Measurements from ENCODE around the gene HGD. TPM values are rescaled to one million over a fixed set of nuclear protein-coding genes. Genes with fewer than 3 reads are reported as not detected.

Gene HGD
- total RNA-seq, 2 experiments from 2014 or later, result 0.19 TPM; not detected in 1

- Histone ChIP-seq H3K36me3 (ENCODE audit: insufficient read depth, low read length) (no peaks in the 10 kb centered on the region), H3K9me2 (ENCODE audit: insufficient read depth, low read length) (no peaks in the 10 kb centered on the region), H3K79me2 (ENCODE audit: insufficient read depth, low read depth, low read length) (no peaks in the 10 kb centered on the region), H3K4me2 (ENCODE audit: low read length) (no peak overlapping the region), H3K4me3 (ENCODE audit: low read depth, low read length, poor library complexity, severe bottlenecking) (no peak overlapping the region), H3K4me1 (ENCODE audit: insufficient read depth, low read length, poor library complexity, severe bottlenecking) (no peaks in the 10 kb centered on the region), H2AFZ (ENCODE audit: low read length) (no peak overlapping the region), H3K27ac (ENCODE audit: low read depth, low read length, poor library complexity, severe bottlenecking) (no peak overlapping the region), H3K9me3 (ENCODE audit: low read length) (no peaks in the 10 kb centered on the region), H4K20me1 (ENCODE audit: insufficient read depth, low read length) (no peaks in the 10 kb centered on the region)
- TF ChIP-seq EZH2phosphoT487 (IDR thresholded peaks at IDR 0.05; ENCODE audit: borderline replicate concordance, low read depth, low read length) (no peak), CTCF (conservative IDR thresholded peaks at IDR 0.05; ENCODE audit: low read length) (no peak)
- no TSS peak for BruUV-seq (replicated peaks)
- ChIA-PET CTCF (ENCODE audit: unreplicated experiment) (no interaction called here), POLR2A (no interaction called here)
- intact Hi-C loops (cut with micrococcal nuclease; ENCODE audit: unreplicated experiment), result no loop called here
- no peak for DNase-seq (ENCODE audit: low spot score)
Observed at GRCh38 chr3:120659285-120659684, 22.8 kb downstream of the HGD start.

GRCh38 chr3:120652896-120653545 lies 29.0 kb downstream of the HGD start:
- no peaks in the 10 kb centered on the region for H3K4me1 ChIP-seq (ENCODE audit: insufficient read depth, low read length, poor library complexity, severe bottlenecking)
- no peak overlapping the region for H3K4me3 ChIP-seq (ENCODE audit: low read depth, low read length, poor library complexity, severe bottlenecking)
- no peak overlapping the region for H3K27ac ChIP-seq (ENCODE audit: low read depth, low read length, poor library complexity, severe bottlenecking)
- intact Hi-C loops (cut with micrococcal nuclease; ENCODE audit: unreplicated experiment), result no loop called here
- ChIA-PET POLR2A (interaction anchor here (0.6 kb wide), 1 partner anchor 38 kb away, joined by 3 read pairs; no protein-coding TSS in a partner anchor), CTCF (ENCODE audit: unreplicated experiment) (no interaction called here)
- H3K9me3 ChIP-seq (ENCODE audit: low read length), result no peaks in the 10 kb centered on the region
- no TSS peak for BruUV-seq (replicated peaks)
- no peaks in the 10 kb centered on the region for H4K20me1 ChIP-seq (ENCODE audit: insufficient read depth, low read length)
- H3K9me2 ChIP-seq (ENCODE audit: insufficient read depth, low read length), result no peaks in the 10 kb centered on the region
- no peak for DNase-seq (ENCODE audit: low spot score)
- TF ChIP-seq CTCF (conservative IDR thresholded peaks at IDR 0.05; ENCODE audit: low read length), result no peak
- no peak for TF ChIP-seq EZH2phosphoT487 (IDR thresholded peaks at IDR 0.05; ENCODE audit: borderline replicate concordance, low read depth, low read length)
- H3K4me2 ChIP-seq (ENCODE audit: low read length), result no peak overlapping the region
- no peaks in the 10 kb centered on the region for H3K36me3 ChIP-seq (ENCODE audit: insufficient read depth, low read length)
- no peaks in the 10 kb centered on the region for H3K79me2 ChIP-seq (ENCODE audit: insufficient read depth, low read depth, low read length)
- no peak overlapping the region for H2AFZ ChIP-seq (ENCODE audit: low read length)

GRCh38 chr3:120652281-120652680 lies 29.8 kb downstream of the HGD start:
- Histone ChIP-seq H3K79me2 (ENCODE audit: insufficient read depth, low read depth, low read length) (no peaks in the 10 kb centered on the region), H4K20me1 (ENCODE audit: insufficient read depth, low read length) (no peaks in the 10 kb centered on the region), H3K4me2 (ENCODE audit: low read length) (no peak overlapping the region), H3K36me3 (ENCODE audit: insufficient read depth, low read length) (no peaks in the 10 kb centered on the region), H3K9me3 (ENCODE audit: low read length) (no peaks in the 10 kb centered on the region), H2AFZ (ENCODE audit: low read length) (no peak overlapping the region), H3K4me1 (ENCODE audit: insufficient read depth, low read length, poor library complexity, severe bottlenecking) (no peaks in the 10 kb centered on the region), H3K27ac (ENCODE audit: low read depth, low read length, poor library complexity, severe bottlenecking) (no peak overlapping the region), H3K4me3 (ENCODE audit: low read depth, low read length, poor library complexity, severe bottlenecking) (no peak overlapping the region), H3K9me2 (ENCODE audit: insufficient read depth, low read length) (no peaks in the 10 kb centered on the region)
- no peak for TF ChIP-seq CTCF (conservative IDR thresholded peaks at IDR 0.05; ENCODE audit: low read length)
- no peak for TF ChIP-seq EZH2phosphoT487 (IDR thresholded peaks at IDR 0.05; ENCODE audit: borderline replicate concordance, low read depth, low read length)
- ChIA-PET CTCF (ENCODE audit: unreplicated experiment) (no interaction called here), POLR2A (no interaction called here)
- DNase-seq (ENCODE audit: low spot score), result no peak
- intact Hi-C loops (cut with micrococcal nuclease; ENCODE audit: unreplicated experiment), result no loop called here
- BruUV-seq (replicated peaks), result no TSS peak
